ENCODE results near the gene NIT2.
"Not testable (repeated sequence)": the region's sequence is repeated elsewhere in the genome, so short reads cannot be mapped to it uniquely, and the experiment has no call there.

NIT2 gene

GRCh38 chr3:100338911-100339310 lies 4.4 kb downstream of the NIT2 start:
- no peak for DNase-seq (ENCODE audit: low read depth)

- DNase-seq (ENCODE audit: low read depth): no peak
Observed at GRCh38 chr3:100339786-100340185, 5.2 kb downstream of the NIT2 start.

- no peak for DNase-seq (ENCODE audit: low read depth)
Observed at GRCh38 chr3:100340527-100340926, 6.0 kb downstream of the NIT2 start.

- DNase-seq (ENCODE audit: low read depth): no peak
Observed at GRCh38 chr3:100348727-100349126, 14.2 kb downstream of the NIT2 start.

- not testable (repeated sequence) for DNase-seq (ENCODE audit: low read depth)
Observed at GRCh38 chr3:100351770-100352169, 17.2 kb downstream of the NIT2 start.

GRCh38 chr3:100352296-100353231 lies 18.0 kb downstream of the NIT2 start:
- no peak for DNase-seq (ENCODE audit: low read depth)

- DNase-seq (ENCODE audit: low read depth): no peak
Observed at GRCh38 chr3:100354850-100355249, 20.3 kb downstream of the NIT2 start.

GRCh38 chr3:100358413-100358812 lies 23.9 kb downstream of the NIT2 start:
- no peak for DNase-seq (ENCODE audit: low read depth)

GRCh38 chr3:100359035-100359434 lies 24.5 kb downstream of the NIT2 start:
- no peak for DNase-seq (ENCODE audit: low read depth)

- DNase-seq (ENCODE audit: low read depth): no peak
Observed at GRCh38 chr3:100360757-100361496, 26.4 kb downstream of the NIT2 start.

- no peak for DNase-seq (ENCODE audit: low read depth)
Observed at GRCh38 chr3:100361897-100362296, 27.3 kb downstream of the NIT2 start.

- no peak for DNase-seq (ENCODE audit: low read depth)
Observed at GRCh38 chr3:100364421-100364820, 29.9 kb downstream of the NIT2 start.

- no peak for DNase-seq (ENCODE audit: low read depth)
Observed at GRCh38 chr3:100366424-100366823, 31.9 kb downstream of the NIT2 start.

- DNase-seq (ENCODE audit: low read depth): no peak
Observed at GRCh38 chr3:100368441-100368840, 33.9 kb downstream of the NIT2 start.

GRCh38 chr3:100370756-100371155 lies 36.2 kb downstream of the NIT2 start:
- DNase-seq (ENCODE audit: low read depth): no peak

- DNase-seq (ENCODE audit: low read depth): no peak
Observed at GRCh38 chr3:100374521-100374920, 40.0 kb downstream of the NIT2 start.

- no peak for DNase-seq (ENCODE audit: low read depth)
Observed at GRCh38 chr3:100376301-100376700, 41.7 kb downstream of the NIT2 start.

GRCh38 chr3:100384733-100385525 lies 50.4 kb downstream of the NIT2 start:
- DNase-seq (ENCODE audit: low read depth): no peak

- no peak for DNase-seq (ENCODE audit: low read depth)
Observed at GRCh38 chr3:100386437-100387074, 52.0 kb downstream of the NIT2 start.

GRCh38 chr3:100389025-100389424 lies 54.5 kb downstream of the NIT2 start:
- DNase-seq (ENCODE audit: low read depth): no peak

GRCh38 chr3:100395679-100396431 lies 61.3 kb downstream of the NIT2 start:
- no peak for DNase-seq (ENCODE audit: low read depth)

Data from stimulated activated CD8-positive, alpha-beta memory T cell treated with anti-CD3 and anti-CD28 coated beads, Interleukin-4, amount 100 ng/mL, for 24 hours (primary cell).